ENCODE data around the gene TTC28.
"Not testable (repeated sequence)": the region's sequence is repeated elsewhere in the genome, so short reads cannot be mapped to it uniquely, and the experiment has no call there.

The TTC28 gene

GRCh38 chr22:28375761-28376534, 303.7 kb downstream of the TTC28 start:
- in situ Hi-C loops (cut with MboI; ENCODE audit: low sequenced_read_pairs) = no loop called here

- in situ Hi-C loops (cut with MboI; ENCODE audit: low sequenced_read_pairs) = no loop called here
These were observed 305.8 kb downstream of the TTC28 start for GRCh38 chr22:28373831-28374230.

DNA sequence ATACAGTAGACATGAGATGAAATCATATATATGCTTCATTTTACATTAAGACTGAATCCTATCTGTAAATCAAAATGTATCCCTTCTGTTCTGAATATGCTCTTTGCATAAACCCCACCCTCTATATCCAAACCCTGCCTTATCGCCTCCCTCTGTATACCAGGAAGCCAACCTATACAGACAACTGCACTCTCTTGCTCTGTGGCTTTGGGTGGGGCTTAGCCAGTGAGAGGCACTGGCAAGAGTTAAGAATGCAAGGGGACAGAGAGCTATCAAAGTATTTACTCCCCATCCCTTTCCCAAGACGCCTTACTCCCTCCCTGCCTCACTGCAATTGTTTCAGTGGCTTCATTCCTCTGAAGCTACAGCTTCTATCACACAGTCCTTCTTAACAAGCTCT, 309.8 kb downstream of the TTC28 start:
- in situ Hi-C loops (cut with MboI; ENCODE audit: low sequenced_read_pairs) = no loop called here

DNA sequence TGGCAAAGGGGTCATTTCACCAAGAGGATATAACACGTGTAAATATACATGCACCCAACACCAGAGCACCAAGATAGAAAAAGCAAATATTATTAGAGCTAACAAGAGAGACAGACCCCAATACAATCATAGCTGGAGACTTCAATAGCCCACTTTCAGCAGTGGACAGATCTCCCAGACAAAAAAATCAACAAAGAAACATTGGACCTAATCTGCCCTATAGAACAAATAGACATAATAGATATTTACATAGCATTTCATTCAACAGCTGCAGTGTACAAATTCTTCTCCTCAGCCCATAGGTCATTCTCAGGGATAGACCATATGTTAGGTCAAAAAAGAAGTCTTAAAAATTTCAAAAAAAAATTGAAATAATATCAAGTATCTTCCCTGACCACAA, 312.8 kb downstream of the TTC28 start:
- in situ Hi-C loops (cut with MboI; ENCODE audit: low sequenced_read_pairs) = no loop called here

- in situ Hi-C loops (cut with MboI; ENCODE audit: low sequenced_read_pairs) = no loop called here
These were observed 314.3 kb downstream of the TTC28 start for GRCh38 chr22:28365371-28365770.

- in situ Hi-C loops (cut with MboI; ENCODE audit: low sequenced_read_pairs) = not testable (repeated sequence)
These were observed 315.5 kb downstream of the TTC28 start for GRCh38 chr22:28364105-28364504.

- in situ Hi-C loops (cut with MboI; ENCODE audit: low sequenced_read_pairs) = no loop called here
These were observed 318.7 kb downstream of the TTC28 start for GRCh38 chr22:28360939-28361338.

GRCh38 chr22:28358312-28358711, 321.3 kb downstream of the TTC28 start:
- in situ Hi-C loops (cut with MboI; ENCODE audit: low sequenced_read_pairs) = no loop called here

GRCh38 chr22:28357193-28357592, 322.4 kb downstream of the TTC28 start:
- in situ Hi-C loops (cut with MboI; ENCODE audit: low sequenced_read_pairs) = no loop called here

- in situ Hi-C loops (cut with MboI; ENCODE audit: low sequenced_read_pairs) = no loop called here
These were observed 328.2 kb downstream of the TTC28 start for GRCh38 chr22:28351476-28351875.

- in situ Hi-C loops (cut with MboI; ENCODE audit: low sequenced_read_pairs) = no loop called here
These were observed 330.7 kb downstream of the TTC28 start for GRCh38 chr22:28348613-28349609.

GRCh38 chr22:28346308-28346707, 333.3 kb downstream of the TTC28 start:
- in situ Hi-C loops (cut with MboI; ENCODE audit: low sequenced_read_pairs) = no loop called here

DNA sequence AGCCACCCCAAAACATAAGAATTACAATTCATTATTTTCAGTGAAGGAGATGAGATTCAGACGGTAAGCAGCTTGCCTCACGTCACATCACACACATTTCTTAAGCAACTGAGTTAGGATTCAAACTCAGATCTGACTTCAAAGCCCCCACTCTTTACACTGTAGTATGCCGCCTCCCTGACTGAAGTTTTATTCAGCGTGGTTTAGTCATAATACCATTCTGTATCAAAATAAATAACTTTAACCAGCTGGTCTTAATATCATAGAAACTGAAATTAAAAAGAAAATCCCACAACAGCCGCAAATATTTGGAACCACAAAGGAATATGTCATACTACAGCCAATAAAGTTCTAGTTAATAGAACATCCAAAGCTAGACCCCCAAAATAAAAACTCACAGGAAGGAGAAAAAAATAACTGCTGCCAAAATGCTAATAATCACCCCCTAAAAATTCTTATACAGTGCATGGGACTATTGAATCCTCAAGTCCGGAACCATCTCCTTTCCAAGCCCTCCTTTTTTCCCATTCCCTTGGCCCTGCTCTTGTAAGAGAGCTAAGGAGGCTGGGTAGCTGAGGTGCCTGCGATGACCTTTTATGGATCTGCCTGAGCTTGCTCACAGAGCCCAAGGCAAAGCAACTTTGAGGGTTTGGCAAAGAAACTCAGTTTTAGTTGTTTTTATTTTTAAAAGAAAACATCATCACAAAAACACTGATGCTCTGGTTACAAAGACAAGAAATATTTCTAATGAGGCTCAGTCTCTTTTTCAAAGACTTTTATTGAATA, 334.5 kb downstream of the TTC28 start:
- in situ Hi-C loops (cut with MboI; ENCODE audit: low sequenced_read_pairs) = no loop called here

- in situ Hi-C loops (cut with MboI; ENCODE audit: low sequenced_read_pairs) = no loop called here
These were observed 338.6 kb downstream of the TTC28 start for GRCh38 chr22:28341001-28341400.

DNA sequence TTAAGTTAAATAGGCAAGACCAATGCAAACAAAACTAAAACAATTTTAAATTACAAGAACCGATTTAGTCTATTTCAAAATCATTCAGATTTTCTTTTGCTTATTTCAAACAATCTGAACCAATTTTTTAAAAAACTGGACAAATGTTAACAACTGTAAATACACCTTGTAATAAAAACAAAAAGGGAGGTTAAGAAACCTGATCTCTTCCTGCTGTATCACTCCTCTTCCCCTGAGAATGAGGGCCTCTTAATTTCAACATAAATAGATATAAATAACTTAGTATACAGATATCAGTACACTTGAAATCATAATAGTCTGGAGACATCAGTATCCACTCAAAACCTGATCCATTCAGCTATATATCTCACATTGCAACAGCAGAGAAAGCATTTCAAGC, 346.6 kb downstream of the TTC28 start:
- in situ Hi-C loops (cut with MboI; ENCODE audit: low sequenced_read_pairs) = no loop called here

DNA sequence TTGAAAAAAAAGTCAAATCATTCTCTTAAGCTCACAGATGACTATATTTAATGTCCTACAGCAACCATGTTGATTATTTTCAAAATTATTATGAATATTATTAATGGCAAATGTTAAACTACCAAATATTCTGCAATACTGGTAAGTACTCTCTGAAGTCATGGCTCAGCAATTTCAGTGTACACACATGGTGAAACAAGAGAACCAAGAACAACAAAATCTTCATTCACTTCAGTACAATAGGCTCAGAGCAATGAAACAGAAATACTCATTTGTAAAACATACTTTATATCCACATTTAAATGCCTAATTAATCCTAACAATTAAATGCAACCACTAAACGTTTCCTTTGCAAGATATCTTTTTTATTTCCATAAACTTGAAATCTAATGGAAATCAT, 347.2 kb downstream of the TTC28 start:
- in situ Hi-C loops (cut with MboI; ENCODE audit: low sequenced_read_pairs) = no loop called here

GRCh38 chr22:28331695-28332094, 347.9 kb downstream of the TTC28 start:
- in situ Hi-C loops (cut with MboI; ENCODE audit: low sequenced_read_pairs) = no loop called here

GRCh38 chr22:28329186-28330073, 350.2 kb downstream of the TTC28 start:
- in situ Hi-C loops (cut with MboI; ENCODE audit: low sequenced_read_pairs) = no loop called here

DNA sequence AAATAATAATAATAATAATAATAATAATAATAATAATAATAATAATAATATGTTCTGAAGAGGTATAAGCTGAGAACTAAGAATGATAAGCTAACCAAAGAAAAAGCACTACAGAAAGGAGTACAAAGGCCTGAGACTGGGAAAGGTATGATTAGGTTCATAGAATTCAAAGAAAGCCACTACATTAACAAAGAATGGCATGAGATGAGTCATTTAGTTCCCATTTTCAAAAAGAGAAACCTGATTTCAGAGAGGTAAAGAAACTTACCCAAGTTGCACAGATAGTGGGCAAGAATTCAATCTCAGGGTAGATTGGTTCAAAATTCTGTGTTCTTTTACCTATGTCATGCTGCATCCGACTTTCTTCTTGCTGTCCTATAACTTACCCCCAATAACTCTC, 350.9 kb downstream of the TTC28 start:
- in situ Hi-C loops (cut with MboI; ENCODE audit: low sequenced_read_pairs) = no loop called here

- in situ Hi-C loops (cut with MboI; ENCODE audit: low sequenced_read_pairs) = no loop called here
These were observed 363.6 kb downstream of the TTC28 start for GRCh38 chr22:28316014-28316413.
